Measurements from ENCODE around the gene GAB2. TPM values are rescaled to one million over a fixed set of nuclear protein-coding genes. Genes with fewer than 3 reads are reported as not detected.
"Not testable (repeated sequence)": the region's sequence is repeated elsewhere in the genome, so short reads cannot be mapped to it uniquely, and the experiment has no call there.

GAB2 gene
- total RNA-seq, 4 donors from 2014 or later, result 18.0 to 42.4 (median 26.0) TPM

DNA sequence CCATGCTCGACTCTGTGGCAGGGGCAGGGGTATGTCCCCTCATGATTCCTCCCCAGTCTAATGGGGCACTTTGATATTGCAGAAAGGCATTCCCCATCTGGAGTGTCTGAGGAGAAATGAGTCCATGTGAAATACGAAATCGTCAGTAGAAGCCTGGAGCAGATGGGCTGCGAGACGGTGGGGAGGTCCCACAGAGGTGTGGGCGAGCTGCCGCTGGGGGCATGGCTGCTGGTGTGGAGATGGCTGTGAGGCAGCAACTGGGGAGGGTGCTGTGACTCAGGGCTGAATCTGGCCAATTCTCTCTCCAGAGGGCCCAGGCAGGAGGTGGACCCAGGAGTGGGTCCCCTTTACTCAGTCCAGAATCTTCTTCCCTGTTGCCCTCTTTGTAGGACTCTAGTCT lies 240.4 kb downstream of the GAB2 start:
- Histone ChIP-seq H3K4me3 (no peak overlapping the region), H3K27ac (replicated peaks in 1 of 4) (no peak overlapping the region), H3K9me3 (no peaks in the 10 kb centered on the region), H3K27me3 (no peaks in the 10 kb centered on the region), H3K4me1 (peaks cover 0 to 16% (median 9%) of the 10 kb centered on the region in 4 donors), H3K36me3 (peaks cover 9 to 37% (median 22%) of the 10 kb centered on the region in 4 donors)
- TF ChIP-seq POLR2AphosphoS5 (IDR thresholded peaks at IDR 0.05), result no peak
- TF ChIP-seq, protein P1, sequence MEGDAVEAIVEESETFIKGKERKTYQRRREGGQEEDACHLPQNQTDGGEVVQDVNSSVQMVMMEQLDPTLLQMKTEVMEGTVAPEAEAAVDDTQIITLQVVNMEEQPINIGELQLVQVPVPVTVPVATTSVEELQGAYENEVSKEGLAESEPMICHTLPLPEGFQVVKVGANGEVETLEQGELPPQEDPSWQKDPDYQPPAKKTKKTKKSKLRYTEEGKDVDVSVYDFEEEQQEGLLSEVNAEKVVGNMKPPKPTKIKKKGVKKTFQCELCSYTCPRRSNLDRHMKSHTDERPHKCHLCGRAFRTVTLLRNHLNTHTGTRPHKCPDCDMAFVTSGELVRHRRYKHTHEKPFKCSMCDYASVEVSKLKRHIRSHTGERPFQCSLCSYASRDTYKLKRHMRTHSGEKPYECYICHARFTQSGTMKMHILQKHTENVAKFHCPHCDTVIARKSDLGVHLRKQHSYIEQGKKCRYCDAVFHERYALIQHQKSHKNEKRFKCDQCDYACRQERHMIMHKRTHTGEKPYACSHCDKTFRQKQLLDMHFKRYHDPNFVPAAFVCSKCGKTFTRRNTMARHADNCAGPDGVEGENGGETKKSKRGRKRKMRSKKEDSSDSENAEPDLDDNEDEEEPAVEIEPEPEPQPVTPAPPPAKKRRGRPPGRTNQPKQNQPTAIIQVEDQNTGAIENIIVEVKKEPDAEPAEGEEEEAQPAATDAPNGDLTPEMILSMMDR (IDR thresholded peaks at IDR 0.05), result no peak
- DNase-seq (ENCODE audit: extremely low spot score), result no peak
- intact Hi-C loops (cut with DNase I), result no loop called here
- WGBS, result 90% methylated on average over 7 of the region's 7 CpGs

- 95% methylated on average over 10 of the region's 10 CpGs for WGBS
- Histone ChIP-seq H3K4me3 (no peak overlapping the region), H3K4me1 (peaks cover 0 to 16% (median 9%) of the 10 kb centered on the region in 4 donors), H3K36me3 (peaks cover 9 to 42% (median 27%) of the 10 kb centered on the region in 4 donors), H3K27me3 (no peaks in the 10 kb centered on the region), H3K27ac (replicated peaks in 1 of 4) (no peak overlapping the region), H3K9me3 (no peaks in the 10 kb centered on the region)
- no peak for DNase-seq (ENCODE audit: extremely low spot score)
- intact Hi-C loops (cut with DNase I), result no loop called here
- TF ChIP-seq, protein P1 (IDR thresholded peaks at IDR 0.05), result no peak
- TF ChIP-seq EP300 (IDR thresholded peaks at IDR 0.05) (no peak), POLR2A (IDR thresholded peaks at IDR 0.05; ENCODE audit: low read depth) (no peak), POLR2AphosphoS5 (IDR thresholded peaks at IDR 0.05) (no peak)
Observed at GRCh38 chr11:78176605-78177141, 240.9 kb downstream of the GAB2 start.

DNA sequence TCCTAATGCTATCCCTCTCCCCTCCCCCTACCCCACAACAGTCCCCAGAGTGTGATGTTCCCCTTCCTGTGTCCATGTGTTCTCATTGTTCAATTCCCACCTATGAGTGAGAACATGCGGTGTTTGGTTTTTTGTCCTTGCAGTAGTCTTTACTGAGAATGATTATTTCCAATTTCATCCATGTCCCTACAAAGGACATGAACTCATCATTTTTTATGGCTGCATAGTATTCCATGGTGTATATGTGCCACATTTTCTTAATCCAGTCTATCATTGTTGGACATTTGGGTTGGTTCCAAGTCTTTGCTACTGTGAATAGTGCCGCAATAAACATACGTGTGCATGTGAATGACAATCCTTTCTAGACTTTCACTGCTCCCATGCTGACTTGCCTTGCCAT lies 241.8 kb downstream of the GAB2 start:
- H3K27me3 ChIP-seq; intact Hi-C loops (cut with DNase I); H3K27ac ChIP-seq (replicated peaks in 1 of 4); H3K4me3 ChIP-seq; H3K9me3 ChIP-seq; DNase-seq (ENCODE audit: extremely low spot score): not testable (repeated sequence)
- Histone ChIP-seq H3K4me1 (peaks cover 0 to 17% (median 10%) of the 10 kb centered on the region in 4 donors), H3K36me3 (peaks cover 9 to 45% (median 28%) of the 10 kb centered on the region in 4 donors)
- 93% methylated on average over 3 of the region's 3 CpGs for WGBS

DNA sequence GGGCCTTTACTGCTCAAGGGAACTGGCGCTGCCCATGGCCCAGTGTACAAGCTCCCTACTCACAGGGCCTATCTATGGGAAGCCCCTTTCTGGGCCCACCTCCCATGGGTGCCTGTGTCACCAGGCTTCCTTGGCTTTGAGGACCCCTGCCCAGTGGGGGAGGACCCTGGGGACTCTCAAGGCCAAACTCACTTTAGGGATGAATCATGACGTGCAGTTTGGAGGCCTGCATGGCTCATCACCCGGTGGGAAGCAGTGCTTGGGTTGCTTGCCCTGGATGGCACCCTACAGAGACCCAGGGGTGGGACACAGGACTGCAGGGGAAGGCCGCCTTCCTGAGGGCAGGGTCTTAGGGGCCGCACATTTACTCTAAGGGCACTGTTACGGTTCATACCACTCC lies 245.7 kb downstream of the GAB2 start:
- intact Hi-C loops (cut with DNase I), result no loop called here
- Histone ChIP-seq H3K9me3 (no peaks in the 10 kb centered on the region), H3K27ac (replicated peaks in 1 of 4) (no peak overlapping the region), H3K4me1 (peaks cover 31 to 55% (median 43%) of the 10 kb centered on the region in 4 donors), H3K27me3 (no peaks in the 10 kb centered on the region), H3K4me3 (no peak overlapping the region), H3K36me3 (peaks cover 9 to 40% (median 23%) of the 10 kb centered on the region in 4 donors)
- 93% methylated on average over 6 of the region's 6 CpGs for WGBS
- TF ChIP-seq POLR2A (IDR thresholded peaks at IDR 0.05; ENCODE audit: low read depth) (no peak), EP300 (IDR thresholded peaks at IDR 0.05) (no peak), POLR2AphosphoS5 (IDR thresholded peaks at IDR 0.05) (no peak)
- TF ChIP-seq, protein P1 (IDR thresholded peaks at IDR 0.05), result no peak
- no peak for DNase-seq (ENCODE audit: extremely low spot score)

DNA sequence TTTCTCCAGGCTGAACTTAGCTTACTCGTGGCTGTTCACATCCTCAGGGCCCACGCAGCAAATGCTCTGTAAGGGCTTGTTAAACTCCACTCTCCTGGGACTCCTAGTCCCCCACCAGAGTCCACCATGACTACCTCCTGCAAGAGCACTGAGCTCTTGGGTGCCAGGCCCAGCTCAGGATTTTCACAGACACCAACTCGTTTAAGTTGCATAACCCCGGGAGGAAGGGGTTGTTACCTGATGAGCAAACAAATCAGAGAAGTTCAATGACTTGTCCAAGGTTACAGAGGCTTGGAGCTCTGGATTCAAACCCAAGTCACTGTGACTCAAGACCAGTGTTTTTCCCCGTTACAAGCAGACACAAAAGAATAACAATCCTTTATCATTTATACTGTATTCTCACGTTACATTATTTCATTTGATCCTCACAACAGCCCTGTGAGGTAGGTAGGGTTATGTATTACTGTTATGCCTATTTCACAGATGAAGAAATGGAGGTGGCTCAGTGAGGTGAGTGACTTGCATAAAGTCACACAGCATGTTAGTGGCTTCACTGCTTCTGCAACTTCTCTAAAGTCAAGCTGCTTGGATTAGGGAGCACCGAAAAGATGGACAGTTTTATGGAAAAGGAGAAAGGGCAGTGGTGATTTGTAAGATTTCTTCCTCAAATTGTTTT lies 246.6 kb downstream of the GAB2 start:
- WGBS, result 84% methylated on average over 7 of the region's 7 CpGs
- TF ChIP-seq EP300 (IDR thresholded peaks at IDR 0.05), result no peak
- no peak for TF ChIP-seq POLR2AphosphoS5 (IDR thresholded peaks at IDR 0.05)
- no peak for TF ChIP-seq POLR2A (IDR thresholded peaks at IDR 0.05; ENCODE audit: low read depth)
- TF ChIP-seq, protein P1 (IDR thresholded peaks at IDR 0.05), result no peak
- H3K4me1 ChIP-seq, result peaks cover 33 to 64% (median 46%) of the 10 kb centered on the region in 4 donors
- no peak overlapping the region for H3K4me3 ChIP-seq
- H3K36me3 ChIP-seq, result peaks cover 9 to 31% (median 20%) of the 10 kb centered on the region in 4 donors
- no peaks in the 10 kb centered on the region for H3K27me3 ChIP-seq
- no peaks in the 10 kb centered on the region for H3K9me3 ChIP-seq
- DNase-seq (ENCODE audit: extremely low spot score), result no peak
- H3K27ac ChIP-seq (replicated peaks in 1 of 4), result peak overlapping the region in 2 of 4 donors; percentile 76 to 79
- intact Hi-C loops (cut with DNase I), result no loop called here
